ENCODE data around the gene PSMB9. TPM values are rescaled to one million over a fixed set of nuclear protein-coding genes. Genes with fewer than 3 reads are reported as not detected.
A peak's percentile ranks its signal among the peaks of the same experiment; 100 is the strongest.

The PSMB9 gene
- polyA plus RNA-seq, 3 donors from 2014 or later: 694 to 1,190 (median 822) TPM

DNA sequence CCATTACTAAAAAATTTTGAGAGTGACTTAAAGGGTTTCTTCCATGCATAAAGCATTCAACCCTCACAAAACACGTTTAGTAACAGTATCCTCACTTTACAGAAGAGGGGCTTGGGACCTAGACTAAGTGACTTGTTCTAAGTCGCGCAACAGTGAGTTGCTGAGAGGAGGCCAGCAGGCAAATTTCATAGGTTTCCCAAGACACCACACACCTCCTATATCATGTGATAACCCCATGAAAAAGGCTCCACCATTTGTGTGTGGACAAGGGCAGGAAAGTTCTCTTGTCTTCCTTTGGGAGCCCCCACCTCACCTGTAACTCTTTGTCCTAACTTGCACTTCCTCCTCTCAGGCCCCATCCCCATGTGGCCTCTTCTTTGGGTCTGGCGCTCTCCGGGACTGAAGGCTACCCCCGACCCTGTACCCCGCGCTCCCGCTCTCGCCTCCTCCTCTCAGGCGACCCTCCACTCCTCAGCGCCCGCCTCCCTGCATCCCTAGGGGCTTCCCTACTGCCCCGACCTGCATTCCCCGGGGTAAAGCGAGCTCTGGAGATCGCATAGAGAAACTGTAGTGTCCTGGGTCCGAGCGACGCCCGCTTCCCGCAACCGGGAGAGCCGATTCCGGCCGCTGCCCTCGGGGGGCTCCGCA, 10.5 kb upstream of the PSMB9 start:
- Mint-ChIP-seq H3K4me3 (peak overlapping the region; percentile 93 to 100 (median 96)), H3K36me3 (peaks cover 37 to 72% (median 57%) of the 10 kb centered on the region in 3 donors), H3K4me1 (peaks cover 84 to 94% of the 10 kb centered on the region in 2 donors), H3K27me3 (ENCODE audit: low read depth in 3 of 3) (peaks cover 14 to 23% (median 21%) of the 10 kb centered on the region in 3 donors), H3K27ac (peak overlapping the region; percentile 99 to 100 (median 100)), H3K9me3 (no peaks in the 10 kb centered on the region)
- DNase-seq: peak in 1 of 3 donors; percentile 10

GRCh38 chr6:32843979-32844838, 9.8 kb upstream of the PSMB9 start, which contains the start of gene PSMB8:
Gene PSMB8 (minus strand): TSS chr6:32844047. CDS start chr6:32843996, 51 bp downstream.
- Mint-ChIP-seq H3K27me3 (ENCODE audit: low read depth in 3 of 3) (peaks cover 12 to 21% (median 21%) of the 10 kb centered on the region in 3 donors), H3K9me3 (no peaks in the 10 kb centered on the region), H3K27ac (peak within 1 kb of the TSS; percentile 99 to 100 (median 100)), H3K4me1 (peaks cover 85 to 95% of the 10 kb centered on the region in 2 donors), H3K36me3 (peaks cover 44 to 80% (median 64%) of the 10 kb centered on the region in 3 donors), H3K4me3 (peak within 1 kb of the TSS; percentile 93 to 100 (median 96))
- DNase-seq: peak; percentile 97

- H3K27ac Mint-ChIP-seq: peak overlapping the region; percentile 99 to 100 (median 100)
- H3K4me1 Mint-ChIP-seq: peaks cover 83 to 93% of the 10 kb centered on the region in 2 donors
- peak overlapping the region; percentile 93 to 100 (median 96) for H3K4me3 Mint-ChIP-seq
- peaks cover 12 to 21% (median 18%) of the 10 kb centered on the region in 3 donors for H3K27me3 Mint-ChIP-seq (ENCODE audit: low read depth in 3 of 3)
- peaks cover 45 to 84% (median 67%) of the 10 kb centered on the region in 3 donors for H3K36me3 Mint-ChIP-seq
- H3K9me3 Mint-ChIP-seq: no peaks in the 10 kb centered on the region
- no peak for DNase-seq
Observed at GRCh38 chr6:32844839-32845383, 9.1 kb upstream of the PSMB9 start.

GRCh38 chr6:32845384-32845884, 8.6 kb upstream of the PSMB9 start:
- Mint-ChIP-seq H3K4me1 (peaks cover 83 to 93% of the 10 kb centered on the region in 2 donors), H3K36me3 (peaks cover 46 to 84% (median 67%) of the 10 kb centered on the region in 3 donors), H3K27ac (peak overlapping the region; percentile 99 to 100 (median 100)), H3K9me3 (no peaks in the 10 kb centered on the region), H3K4me3 (peak overlapping the region; percentile 93 to 100 (median 96)), H3K27me3 (ENCODE audit: low read depth in 3 of 3) (peaks cover 12 to 23% (median 17%) of the 10 kb centered on the region in 3 donors)
- peak; percentile 45 to 48 (median 45) for DNase-seq

GRCh38 chr6:32847004-32847403, 7.0 kb upstream of the PSMB9 start:
- Mint-ChIP-seq H3K4me1 (peaks cover 85 to 93% of the 10 kb centered on the region in 2 donors), H3K27ac (peak overlapping the region; percentile 40 to 100 (median 100)), H3K4me3 (peak overlapping the region; percentile 40 to 100 (median 41)), H3K36me3 (peaks cover 48 to 83% (median 68%) of the 10 kb centered on the region in 3 donors), H3K9me3 (no peaks in the 10 kb centered on the region), H3K27me3 (ENCODE audit: low read depth in 3 of 3) (peaks cover 12 to 23% (median 17%) of the 10 kb centered on the region in 3 donors)
- DNase-seq: no peak

DNA sequence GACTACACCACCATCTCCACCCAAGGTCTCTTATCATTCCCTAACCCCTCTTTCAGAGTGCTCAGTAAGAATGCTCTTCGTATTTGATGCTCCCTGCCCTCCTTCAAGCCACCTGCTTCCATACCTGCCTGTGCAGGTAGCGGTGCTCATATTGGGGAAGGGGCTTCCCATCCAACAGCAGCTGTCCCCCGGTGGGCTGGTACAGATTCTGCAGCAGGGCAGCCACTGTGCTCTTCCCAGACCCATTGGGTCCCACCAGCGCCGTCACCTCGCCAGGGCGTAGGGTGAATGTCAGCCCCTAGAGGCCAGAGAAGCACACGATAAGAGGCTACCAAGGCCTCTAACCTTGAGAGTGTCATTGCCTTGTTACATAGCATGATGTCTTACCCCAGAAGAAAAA, 6.2 kb upstream of the PSMB9 start:
- Mint-ChIP-seq H3K9me3 (no peaks in the 10 kb centered on the region), H3K27me3 (ENCODE audit: low read depth in 3 of 3) (peaks cover 12 to 29% (median 19%) of the 10 kb centered on the region in 3 donors), H3K27ac (peak overlapping the region; percentile 40 to 100 (median 100)), H3K4me3 (peak overlapping the region; percentile 16 to 96 (median 31)), H3K4me1 (peaks cover 85 to 93% of the 10 kb centered on the region in 2 donors), H3K36me3 (peaks cover 44 to 81% (median 63%) of the 10 kb centered on the region in 3 donors)
- no peak for DNase-seq

DNA sequence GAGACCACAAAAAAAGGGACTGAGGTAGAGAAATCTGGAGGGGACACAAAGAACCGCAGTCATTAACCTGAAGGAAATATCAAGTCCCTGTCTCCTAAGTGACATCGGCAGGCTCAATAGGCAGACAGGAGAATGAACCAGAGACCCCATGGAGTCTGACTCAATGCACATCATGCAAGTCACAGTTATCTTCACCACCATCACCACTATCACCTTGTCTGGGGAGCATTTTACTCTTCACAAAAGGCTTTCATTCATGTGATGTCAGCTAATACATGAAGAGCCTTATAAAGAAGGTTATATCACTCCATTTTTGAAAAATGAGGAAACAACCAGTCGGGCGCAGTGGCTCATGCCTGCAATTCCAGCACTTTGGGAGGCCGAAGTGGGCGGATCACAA, 4.9 kb upstream of the PSMB9 start:
- peak overlapping the region; percentile 36 to 100 (median 92) for H3K27ac Mint-ChIP-seq
- peaks cover 80 to 82% of the 10 kb centered on the region in 2 donors for H3K4me1 Mint-ChIP-seq
- H3K27me3 Mint-ChIP-seq (ENCODE audit: low read depth in 3 of 3): peaks cover 11 to 25% (median 21%) of the 10 kb centered on the region in 3 donors
- peak overlapping the region in 2 of 5 donors; percentile 22 to 44 for H3K4me3 Mint-ChIP-seq
- peaks cover 44 to 76% (median 64%) of the 10 kb centered on the region in 3 donors for H3K36me3 Mint-ChIP-seq
- DNase-seq: no peak
- H3K9me3 Mint-ChIP-seq: no peaks in the 10 kb centered on the region

DNA sequence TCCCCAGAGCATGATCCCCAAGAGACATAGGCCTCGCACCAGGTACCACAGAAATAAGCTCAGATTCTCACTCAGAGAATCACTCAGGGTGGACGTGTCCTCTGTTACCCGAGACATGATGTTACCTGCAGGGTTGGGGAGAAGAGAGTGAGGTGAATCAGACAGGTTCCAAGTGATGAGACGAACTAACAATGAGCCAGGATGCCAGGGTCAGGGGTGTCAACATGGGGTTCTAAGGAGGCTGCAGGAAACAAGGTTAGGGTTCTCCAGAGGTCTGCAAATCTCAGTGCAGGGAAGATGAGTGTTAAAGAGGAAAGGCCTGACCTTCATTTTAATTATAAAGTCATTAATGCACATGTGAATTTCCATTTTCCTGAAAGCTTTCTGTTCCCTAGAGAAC, 3.0 kb upstream of the PSMB9 start:
- Mint-ChIP-seq H3K4me3 (peak overlapping the region; percentile 92 to 100 (median 98)), H3K9me3 (no peaks in the 10 kb centered on the region), H3K27me3 (ENCODE audit: low read depth in 3 of 3) (peaks cover 7 to 23% (median 19%) of the 10 kb centered on the region in 3 donors), H3K27ac (peak overlapping the region; percentile 97 to 100 (median 100)), H3K36me3 (peaks cover 39 to 64% (median 55%) of the 10 kb centered on the region in 3 donors), H3K4me1 (peaks cover 82 to 83% of the 10 kb centered on the region in 2 donors)
- DNase-seq: no peak

- peak overlapping the region; percentile 97 to 100 (median 100) for H3K27ac Mint-ChIP-seq
- peaks cover 35 to 61% (median 52%) of the 10 kb centered on the region in 3 donors for H3K36me3 Mint-ChIP-seq
- H3K4me1 Mint-ChIP-seq: peaks cover 77 to 81% of the 10 kb centered on the region in 2 donors
- peak in 2 of 3 donors; percentile 29 to 35 for DNase-seq
- H3K4me3 Mint-ChIP-seq: peak overlapping the region; percentile 92 to 100 (median 98)
- H3K27me3 Mint-ChIP-seq (ENCODE audit: low read depth in 3 of 3): peaks cover 7 to 23% (median 19%) of the 10 kb centered on the region in 3 donors
- H3K9me3 Mint-ChIP-seq: no peaks in the 10 kb centered on the region
Observed at GRCh38 chr6:32852018-32852843, 1.8 kb upstream of the PSMB9 start.

GRCh38 chr6:32852844-32853540, 1.0 kb upstream of the PSMB9 start:
- Mint-ChIP-seq H3K27ac (peak overlapping the region; percentile 97 to 100 (median 100)), H3K4me1 (peaks cover 75 to 81% of the 10 kb centered on the region in 2 donors), H3K36me3 (peaks cover 27 to 61% (median 45%) of the 10 kb centered on the region in 3 donors), H3K4me3 (peak overlapping the region; percentile 92 to 100 (median 98)), H3K27me3 (ENCODE audit: low read depth in 3 of 3) (peaks cover 7 to 23% (median 19%) of the 10 kb centered on the region in 3 donors), H3K9me3 (no peaks in the 10 kb centered on the region)
- peak; percentile 59 to 61 (median 60) for DNase-seq

DNA sequence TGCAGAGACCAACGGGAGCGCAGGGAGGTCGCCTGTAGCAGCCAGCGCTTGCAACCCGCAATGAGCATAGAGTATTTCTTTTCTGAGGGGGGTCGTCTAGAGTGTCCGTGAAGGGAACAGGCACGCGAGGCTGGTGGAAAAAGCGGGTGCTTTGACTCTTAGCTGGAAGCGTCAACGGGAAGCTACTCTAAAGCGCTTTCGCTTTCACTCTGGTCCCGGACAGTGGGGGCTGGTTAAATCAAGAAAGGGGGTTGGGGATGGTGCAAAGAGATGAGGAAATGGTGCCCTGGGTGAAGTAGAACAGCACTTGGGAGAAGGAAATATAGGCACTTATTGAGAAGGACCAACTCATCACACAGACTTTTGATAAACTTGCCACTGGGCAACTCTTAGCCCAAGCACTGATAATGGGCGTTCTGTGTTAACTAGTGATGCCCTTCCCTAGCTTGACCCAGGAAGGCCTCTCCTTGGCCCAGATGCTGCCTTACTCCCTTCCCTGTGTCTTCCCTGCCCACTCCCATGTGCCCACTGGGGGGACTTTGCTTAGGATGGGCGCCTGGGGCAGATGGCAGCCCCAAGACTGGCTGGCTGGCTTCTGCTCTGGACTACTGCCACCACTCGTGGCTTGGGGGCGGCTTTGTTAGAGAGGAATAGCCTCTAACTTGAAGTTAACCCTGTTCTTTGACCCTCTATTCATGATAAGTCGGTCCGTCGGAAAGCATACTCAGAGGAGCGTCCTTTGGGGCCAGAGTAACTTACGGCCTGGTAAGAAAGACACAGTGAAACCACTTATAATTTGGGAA, 585 bp downstream of the PSMB9 start:
- DNase-seq: peak; percentile 68 to 72 (median 70)
- peak overlapping the region; percentile 92 to 100 (median 99) for H3K4me3 Mint-ChIP-seq
- H3K36me3 Mint-ChIP-seq: peaks cover 29 to 61% (median 46%) of the 10 kb centered on the region in 3 donors
- peaks cover 9 to 23% (median 19%) of the 10 kb centered on the region in 3 donors for H3K27me3 Mint-ChIP-seq (ENCODE audit: low read depth in 3 of 3)
- H3K4me1 Mint-ChIP-seq: peaks cover 66 to 83% of the 10 kb centered on the region in 2 donors
- no peaks in the 10 kb centered on the region for H3K9me3 Mint-ChIP-seq
- H3K27ac Mint-ChIP-seq: peak overlapping the region; percentile 100

Data from immature natural killer cell (primary cell).